Activated T-helper 1 cell treated with Interleukin-2 at 50 U/mL for 16 hours (primary cell): ENCODE results near the gene HPS3.
"Not testable (repeated sequence)": the region's sequence is repeated elsewhere in the genome, so short reads cannot be mapped to it uniquely, and the experiment has no call there.

ENCODE experiments used
- DNase-seq: peaks from one replicate; pipeline ENCODE4 v3.0.0-alpha.2; 2020; ENCODE audit warnings: low read depth

Gene HPS3

DNA sequence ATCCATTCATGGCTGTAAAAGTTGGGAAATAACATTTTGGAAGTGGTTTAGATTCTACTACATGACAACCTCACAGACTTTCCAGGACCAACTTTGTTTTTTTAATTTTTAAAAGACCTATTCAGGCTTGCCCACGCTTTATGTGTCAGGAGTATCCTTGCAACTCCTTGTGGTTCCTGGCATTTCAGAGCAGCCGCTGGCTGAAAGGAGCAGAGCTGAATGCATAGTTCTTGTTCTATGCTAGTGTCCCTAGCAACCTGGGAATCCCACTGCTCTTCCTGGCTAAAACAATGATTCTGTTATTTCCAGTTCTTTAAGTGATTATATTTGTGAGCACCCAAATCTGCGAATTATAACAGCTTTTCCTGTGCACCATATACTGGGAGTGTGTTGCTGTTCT is 57.3 kb downstream of the HPS3 start:
- no peak for DNase-seq

- no peak for DNase-seq
Measured at GRCh38 chr3:149188494-149188893, 59.1 kb downstream of the HPS3 start.

- DNase-seq: no peak
Measured at GRCh38 chr3:149195221-149195620, 65.8 kb downstream of the HPS3 start.

DNA sequence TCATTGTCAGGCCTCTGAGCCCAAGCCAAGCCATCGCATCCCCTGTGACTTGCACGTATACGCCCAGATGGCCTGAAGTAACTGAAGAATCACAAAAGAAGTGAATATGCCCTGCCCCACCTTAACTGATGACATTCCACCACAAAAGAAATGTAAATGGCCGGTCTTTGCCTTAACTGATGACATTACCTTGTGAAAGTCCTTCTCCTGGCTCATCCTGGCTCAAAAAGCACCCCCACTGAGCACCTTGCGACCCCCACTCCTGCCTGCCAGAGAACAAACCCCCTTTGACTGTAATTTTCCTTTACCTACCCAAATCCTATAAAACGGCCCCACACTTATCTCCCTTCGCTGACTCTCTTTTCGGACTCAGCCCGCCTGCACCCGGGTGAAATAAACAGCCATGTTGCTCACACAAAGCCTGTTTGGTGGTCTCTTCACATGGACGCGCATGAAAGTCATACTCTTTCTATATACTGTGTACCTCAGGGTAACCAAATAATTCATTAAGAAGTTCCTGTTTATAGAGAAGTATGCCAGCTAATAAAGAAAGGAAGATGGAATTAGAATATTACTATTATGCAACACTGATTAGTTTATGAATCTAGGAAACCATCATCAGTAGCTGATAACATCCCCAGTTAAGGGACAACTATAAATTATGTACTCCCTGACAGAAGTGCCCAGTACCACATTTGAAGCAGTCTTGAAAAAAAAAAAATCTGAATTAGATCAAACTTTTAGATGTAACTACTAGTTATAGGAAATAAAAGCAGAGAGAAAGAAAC is 67.6 kb downstream of the HPS3 start:
- DNase-seq: not testable (repeated sequence)

DNA sequence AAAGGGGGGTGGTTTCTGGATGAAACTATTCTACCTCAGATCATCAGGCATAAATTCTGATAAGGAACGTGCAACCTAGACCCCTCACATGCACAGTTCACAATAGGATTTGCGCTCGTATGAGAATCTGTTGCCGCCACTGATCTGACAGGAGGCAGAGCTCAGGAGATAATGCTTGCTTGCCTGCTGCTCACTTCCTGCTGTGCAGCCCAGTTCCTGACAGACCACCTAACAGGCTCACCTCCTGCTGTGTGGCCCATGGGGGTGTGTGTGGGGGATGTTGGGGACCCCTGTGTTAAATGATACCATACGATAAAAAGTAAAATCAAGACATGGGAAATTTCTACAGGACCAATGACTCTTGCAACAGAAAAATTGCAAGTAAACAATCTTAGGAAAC is 68.2 kb downstream of the HPS3 start:
- DNase-seq: no peak

DNA sequence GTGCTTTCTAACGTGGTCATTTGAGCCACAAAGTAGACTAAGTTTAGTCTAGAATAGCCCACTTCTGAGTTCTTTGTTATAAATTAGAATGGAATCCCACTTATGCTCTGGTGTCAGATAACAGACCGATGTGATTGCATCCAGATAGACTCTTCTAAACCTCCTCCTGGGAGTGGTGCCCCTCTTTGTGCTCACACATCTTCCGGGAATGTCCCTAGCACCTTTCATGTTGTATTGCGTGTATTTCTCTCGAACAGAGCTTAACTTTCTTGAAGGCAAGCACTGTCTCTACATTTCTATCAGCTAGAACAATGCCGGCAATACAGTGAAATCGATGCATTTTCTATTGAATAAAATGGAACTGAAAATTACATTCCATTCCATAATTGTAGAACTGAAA is 69.2 kb downstream of the HPS3 start:
- no peak for DNase-seq

DNA sequence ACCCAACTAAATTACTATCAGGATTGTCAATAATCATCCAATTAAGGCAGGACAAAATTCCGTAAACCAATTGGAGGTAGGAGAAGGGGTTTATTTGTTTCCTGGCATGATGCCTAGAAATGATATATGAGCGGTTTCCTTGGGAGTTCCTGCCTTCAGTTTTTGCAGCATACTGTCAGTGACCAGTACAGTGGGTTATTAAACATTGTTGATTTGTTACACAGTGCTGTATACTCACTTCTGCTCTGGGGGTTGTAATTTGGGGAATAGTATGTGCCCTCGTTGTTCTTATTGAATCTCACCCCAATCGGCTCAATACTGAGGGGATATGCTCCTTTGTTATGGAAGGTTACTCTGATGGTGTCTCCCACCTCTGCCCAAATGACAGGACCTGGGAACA is 70.0 kb downstream of the HPS3 start:
- no peak for DNase-seq

DNA sequence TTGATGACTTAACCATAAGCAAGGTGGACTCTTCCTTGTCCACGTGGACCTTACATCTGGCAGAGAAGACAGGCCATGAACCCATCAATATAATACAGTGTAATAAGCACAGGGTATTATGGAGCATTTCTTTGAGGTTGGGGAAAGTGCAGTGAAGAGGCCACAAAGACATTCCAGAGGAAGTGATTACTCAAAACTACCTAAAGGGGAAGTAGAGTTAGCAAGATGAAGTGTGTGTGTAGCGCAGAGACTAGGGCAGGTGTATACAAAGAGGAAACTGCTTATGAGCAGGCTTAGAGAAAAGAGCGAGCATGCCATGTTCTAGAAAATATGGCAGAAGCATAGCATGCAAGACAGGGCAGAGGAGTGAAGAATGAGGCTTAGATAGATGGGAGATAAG is 74.3 kb downstream of the HPS3 start:
- no peak for DNase-seq

- DNase-seq: no peak
Measured at GRCh38 chr3:149204390-149204991, 75.1 kb downstream of the HPS3 start.

DNA sequence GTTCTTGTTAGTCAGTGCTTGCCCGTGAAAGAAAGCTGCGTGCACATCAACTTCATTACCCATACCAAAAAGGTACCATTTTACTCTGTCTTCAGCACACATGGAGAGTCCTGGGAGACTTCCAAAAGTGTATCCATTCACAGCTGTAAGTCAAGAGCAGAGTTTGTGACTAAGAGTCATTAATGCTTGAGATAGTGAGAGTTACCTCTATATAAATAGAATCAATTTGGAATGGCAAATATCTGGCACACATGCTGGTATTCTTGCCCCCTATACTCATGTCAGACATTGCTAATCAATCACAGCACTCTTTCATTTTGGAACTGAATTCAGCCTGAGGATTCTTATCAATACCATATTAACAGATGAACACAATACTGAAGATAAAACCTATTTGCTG is 78.0 kb downstream of the HPS3 start:
- DNase-seq: no peak

- no peak for DNase-seq
Measured at GRCh38 chr3:149209431-149209830, 80.0 kb downstream of the HPS3 start.

DNA sequence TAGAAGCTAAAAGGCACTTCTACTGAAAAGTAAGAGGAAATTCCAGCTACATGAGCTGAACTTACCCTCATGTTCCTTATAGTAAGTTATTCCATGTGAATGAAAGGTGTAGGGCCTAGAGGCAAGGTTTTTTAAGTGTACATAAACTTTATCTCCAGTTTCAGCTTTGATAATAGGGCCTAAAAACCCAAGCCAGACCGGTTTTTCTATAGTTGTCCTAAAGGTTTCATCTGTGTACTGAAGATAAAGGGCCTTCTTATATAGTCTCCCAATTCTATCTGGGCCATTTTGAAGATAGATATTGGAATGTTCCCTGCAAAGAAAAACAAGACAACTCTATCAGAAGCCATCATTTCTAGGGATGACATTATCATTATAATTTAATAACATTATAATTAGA is 82.9 kb downstream of the HPS3 start:
- no peak for DNase-seq

DNA sequence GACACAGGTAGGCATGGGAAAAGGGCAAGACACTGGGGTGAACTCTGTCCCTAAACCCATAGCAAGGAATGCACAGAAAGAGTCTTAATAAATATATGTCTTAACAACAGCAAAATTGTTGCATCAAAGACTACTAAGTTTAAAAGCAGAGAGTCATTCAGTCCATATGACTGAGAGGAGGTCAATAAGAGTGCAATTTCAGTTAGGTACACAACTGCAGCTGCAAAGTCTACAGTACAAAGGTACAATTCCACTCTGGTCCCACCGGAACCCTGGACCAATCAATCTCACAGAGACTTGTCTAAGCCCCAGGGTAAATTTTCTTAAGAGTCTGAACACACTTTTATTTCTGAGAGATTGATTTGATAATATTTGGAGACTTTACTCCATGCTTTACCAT is 85.3 kb downstream of the HPS3 start:
- no peak for DNase-seq

GRCh38 chr3:149215515-149215914 is 86.1 kb downstream of the HPS3 start:
- DNase-seq: no peak

DNA sequence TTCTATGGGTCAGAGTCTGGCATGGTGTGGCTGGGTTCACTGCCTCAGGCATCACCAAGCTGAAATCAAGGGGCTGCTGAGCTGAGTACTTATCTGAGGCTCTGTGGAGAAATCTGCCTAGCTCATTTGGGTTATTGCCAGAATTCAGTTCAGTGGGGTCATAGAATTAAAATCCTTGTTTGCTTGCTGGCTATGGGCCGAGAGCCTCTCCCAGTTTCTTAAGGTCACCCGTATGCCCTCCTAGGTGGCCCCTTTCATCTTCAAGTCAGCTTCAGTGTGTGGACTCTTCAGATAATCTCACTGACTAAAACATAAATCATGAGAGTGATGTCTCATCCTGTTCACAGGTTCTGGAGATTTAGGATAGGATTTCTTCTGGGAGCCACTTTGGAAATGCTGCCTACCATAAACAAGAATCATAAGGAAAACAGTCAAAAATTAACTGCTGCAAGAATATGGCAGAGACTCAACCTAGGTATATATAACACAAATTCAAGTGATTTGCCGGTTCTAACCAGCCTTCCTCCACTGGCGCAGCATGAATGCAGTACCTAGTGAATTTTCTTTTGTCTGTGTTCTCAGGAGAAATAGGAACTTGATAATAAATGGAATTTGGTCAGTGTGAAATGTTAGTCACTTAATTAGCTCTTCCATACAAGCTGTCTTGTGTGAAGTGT is 86.9 kb downstream of the HPS3 start:
- DNase-seq: no peak

- no peak for DNase-seq
Measured at GRCh38 chr3:149217347-149217746, 87.9 kb downstream of the HPS3 start.

DNA sequence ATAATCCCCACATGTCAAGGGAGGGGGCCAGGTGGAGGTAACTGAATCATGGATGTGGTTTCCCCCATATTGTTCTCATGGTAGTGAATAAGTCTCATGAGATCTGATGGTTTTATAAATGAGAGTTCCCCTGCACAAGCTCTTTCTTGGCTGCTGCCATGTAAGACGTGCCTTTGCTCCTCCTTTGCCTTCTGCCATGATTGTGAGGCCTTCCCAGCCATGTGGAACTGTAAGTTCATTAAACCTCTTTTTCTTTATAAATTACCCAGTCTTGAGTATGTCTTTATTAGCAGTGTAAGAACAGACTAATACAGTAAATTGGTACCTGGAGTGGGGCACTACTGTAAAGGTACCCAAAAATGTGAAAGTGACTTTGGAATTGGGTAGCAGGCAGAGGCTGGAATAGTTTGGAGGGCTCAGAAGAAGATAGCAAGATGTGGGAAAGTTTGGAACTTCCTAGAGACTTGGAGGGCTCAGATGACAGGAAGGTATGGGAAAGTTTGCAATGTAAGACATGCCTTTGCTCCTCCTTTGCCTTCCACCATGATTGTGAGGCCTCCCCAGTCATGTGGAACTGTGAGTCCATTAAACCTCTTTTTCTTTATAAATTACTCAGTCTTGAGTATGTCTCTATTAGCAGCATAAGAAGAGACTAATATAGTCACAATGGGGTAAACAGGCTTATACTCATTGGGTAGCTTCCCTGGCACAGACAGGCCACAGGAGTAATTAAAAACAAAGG is 90.1 kb downstream of the HPS3 start:
- DNase-seq: not testable (repeated sequence)

- DNase-seq: no peak
Measured at GRCh38 chr3:149221783-149222517, 92.5 kb downstream of the HPS3 start, which contains the start of gene CP. Gene CP, minus strand, starts transcription at chr3:149221829. Its CDS starts 37 bp downstream, at chr3:149221792.
